ENCODE results near the gene HAGH.

Gene HAGH

GRCh38 chr16:1786242-1787055 lies 40.2 kb downstream of the HAGH start:
- no peak for DNase-seq (ENCODE audit: low read depth, low spot score)
- WGBS (ENCODE audit: insufficient coverage, insufficient read length), result no CpG with 5 or more reads among the region's 51 CpGs
- no peak overlapping the region for H3K4me3 ChIP-seq (ENCODE audit: low read length)

GRCh38 chr16:1785846-1786170 lies 40.8 kb downstream of the HAGH start:
- Histone ChIP-seq H3K4me1 (ENCODE audit: control insufficient read depth, insufficient read depth, low read length) (no peaks in the 10 kb centered on the region), H3K4me3 (ENCODE audit: low read length) (no peak overlapping the region), H3K9me3 (ENCODE audit: control insufficient read depth, insufficient read depth, low read length) (no peaks in the 10 kb centered on the region), H3K27ac (ENCODE audit: low read length) (no peak overlapping the region), H3K27me3 (ENCODE audit: control insufficient read depth, insufficient read depth, low read length) (no peaks in the 10 kb centered on the region), H3K36me3 (ENCODE audit: control insufficient read depth, insufficient read depth, low read length) (peaks cover 31% of the 10 kb centered on the region)
- no peak for DNase-seq (ENCODE audit: low read depth, low spot score)
- WGBS (ENCODE audit: insufficient coverage, insufficient read length), result no CpG with 5 or more reads among the region's 14 CpGs

More at GRCh38 chr16:1786242-1787055, 40.2 kb downstream of the HAGH start:
- Histone ChIP-seq H3K9me3 (ENCODE audit: control insufficient read depth, insufficient read depth, low read length) (no peaks in the 10 kb centered on the region), H3K36me3 (ENCODE audit: control insufficient read depth, insufficient read depth, low read length) (peaks cover 31% of the 10 kb centered on the region), H3K4me1 (ENCODE audit: control insufficient read depth, insufficient read depth, low read length) (no peaks in the 10 kb centered on the region), H3K27me3 (ENCODE audit: control insufficient read depth, insufficient read depth, low read length) (no peaks in the 10 kb centered on the region), H3K27ac (ENCODE audit: low read length) (no peak overlapping the region)

- Histone ChIP-seq H3K4me1 (ENCODE audit: control insufficient read depth, insufficient read depth, low read length) (no peaks in the 10 kb centered on the region), H3K27me3 (ENCODE audit: control insufficient read depth, insufficient read depth, low read length) (no peaks in the 10 kb centered on the region), H3K4me3 (ENCODE audit: low read length) (no peak overlapping the region), H3K36me3 (ENCODE audit: control insufficient read depth, insufficient read depth, low read length) (peaks cover 28% of the 10 kb centered on the region), H3K9me3 (ENCODE audit: control insufficient read depth, insufficient read depth, low read length) (no peaks in the 10 kb centered on the region), H3K27ac (ENCODE audit: low read length) (no peak overlapping the region)
- WGBS (ENCODE audit: insufficient coverage, insufficient read length), result no CpG with 5 or more reads among the region's 26 CpGs
- no peak for DNase-seq (ENCODE audit: low read depth, low spot score)
These were observed 41.4 kb downstream of the HAGH start for GRCh38 chr16:1784977-1785845.

- peak; percentile 100 for DNase-seq (ENCODE audit: low read depth, low spot score)
- no CpG with 5 or more reads among the region's 102 CpGs for WGBS (ENCODE audit: insufficient coverage, insufficient read length)
These were observed 44.0 kb downstream of the HAGH start, which contains the start of the genes NUBP2 and SPSB3 for GRCh38 chr16:1782408-1783264. Gene NUBP2 (plus strand): TSS chr16:1782960. CDS start chr16:1783021, 61 bp downstream. Gene SPSB3 (minus strand): TSS chr16:1782571. CDS start chr16:1781483, 1,088 bp downstream.

GRCh38 chr16:1781758-1782407 lies 44.7 kb downstream of the HAGH start:
- H3K27ac ChIP-seq (ENCODE audit: low read length), result no peak overlapping the region
- WGBS (ENCODE audit: insufficient coverage, insufficient read length), result no CpG with 5 or more reads among the region's 70 CpGs
- peak overlapping the region; percentile 92 for H3K4me3 ChIP-seq (ENCODE audit: low read length)
- DNase-seq (ENCODE audit: low read depth, low spot score), result no peak
- no peaks in the 10 kb centered on the region for H3K9me3 ChIP-seq (ENCODE audit: control insufficient read depth, insufficient read depth, low read length)
- H3K4me1 ChIP-seq (ENCODE audit: control insufficient read depth, insufficient read depth, low read length), result no peaks in the 10 kb centered on the region
- peaks cover 26% of the 10 kb centered on the region for H3K36me3 ChIP-seq (ENCODE audit: control insufficient read depth, insufficient read depth, low read length)
- no peaks in the 10 kb centered on the region for H3K27me3 ChIP-seq (ENCODE audit: control insufficient read depth, insufficient read depth, low read length)

More at GRCh38 chr16:1782408-1783264, 44.0 kb downstream of the HAGH start, which contains the start of the genes NUBP2 and SPSB3:
- Histone ChIP-seq H3K9me3 (ENCODE audit: control insufficient read depth, insufficient read depth, low read length) (no peaks in the 10 kb centered on the region), H3K27me3 (ENCODE audit: control insufficient read depth, insufficient read depth, low read length) (no peaks in the 10 kb centered on the region), H3K4me3 (ENCODE audit: low read length) (peak within 1 kb of the TSS; percentile 92), H3K36me3 (ENCODE audit: control insufficient read depth, insufficient read depth, low read length) (peaks cover 22% of the 10 kb centered on the region), H3K27ac (ENCODE audit: low read length) (no peak within 1 kb of the TSS), H3K4me1 (ENCODE audit: control insufficient read depth, insufficient read depth, low read length) (no peaks in the 10 kb centered on the region)

- no peaks in the 10 kb centered on the region for H3K4me1 ChIP-seq (ENCODE audit: control insufficient read depth, insufficient read depth, low read length)
- H3K9me3 ChIP-seq (ENCODE audit: control insufficient read depth, insufficient read depth, low read length), result no peaks in the 10 kb centered on the region
- peaks cover 20% of the 10 kb centered on the region for H3K36me3 ChIP-seq (ENCODE audit: control insufficient read depth, insufficient read depth, low read length)
- H3K27ac ChIP-seq (ENCODE audit: low read length), result no peak overlapping the region
- DNase-seq (ENCODE audit: low read depth, low spot score), result no peak
- H3K27me3 ChIP-seq (ENCODE audit: control insufficient read depth, insufficient read depth, low read length), result no peaks in the 10 kb centered on the region
- no CpG with 5 or more reads among the region's 20 CpGs for WGBS (ENCODE audit: insufficient coverage, insufficient read length)
- H3K4me3 ChIP-seq (ENCODE audit: low read length), result peak overlapping the region; percentile 92; the same call in 1 of the 2 replicates
These were observed 45.4 kb downstream of the HAGH start for GRCh38 chr16:1781254-1781653.

- Histone ChIP-seq H3K4me3 (ENCODE audit: low read length) (no peak overlapping the region), H3K27ac (ENCODE audit: low read length) (no peak overlapping the region), H3K9me3 (ENCODE audit: control insufficient read depth, insufficient read depth, low read length) (no peaks in the 10 kb centered on the region), H3K36me3 (ENCODE audit: control insufficient read depth, insufficient read depth, low read length) (peaks cover 23% of the 10 kb centered on the region), H3K4me1 (ENCODE audit: control insufficient read depth, insufficient read depth, low read length) (no peaks in the 10 kb centered on the region), H3K27me3 (ENCODE audit: control insufficient read depth, insufficient read depth, low read length) (no peaks in the 10 kb centered on the region)
- no peak for DNase-seq (ENCODE audit: low read depth, low spot score)
- WGBS (ENCODE audit: insufficient coverage, insufficient read length), result no CpG with 5 or more reads among the region's 6 CpGs
These were observed 46.0 kb downstream of the HAGH start for GRCh38 chr16:1780677-1781072.

GRCh38 chr16:1779741-1780676 lies 46.6 kb downstream of the HAGH start:
- DNase-seq (ENCODE audit: low read depth, low spot score), result no peak
- Histone ChIP-seq H3K27me3 (ENCODE audit: control insufficient read depth, insufficient read depth, low read length) (no peaks in the 10 kb centered on the region), H3K36me3 (ENCODE audit: control insufficient read depth, insufficient read depth, low read length) (peaks cover 26% of the 10 kb centered on the region), H3K27ac (ENCODE audit: low read length) (no peak overlapping the region), H3K4me1 (ENCODE audit: control insufficient read depth, insufficient read depth, low read length) (no peaks in the 10 kb centered on the region), H3K4me3 (ENCODE audit: low read length) (no peak overlapping the region), H3K9me3 (ENCODE audit: control insufficient read depth, insufficient read depth, low read length) (no peaks in the 10 kb centered on the region)
- no CpG with 5 or more reads among the region's 27 CpGs for WGBS (ENCODE audit: insufficient coverage, insufficient read length)

- Histone ChIP-seq H3K36me3 (ENCODE audit: control insufficient read depth, insufficient read depth, low read length) (peaks cover 27% of the 10 kb centered on the region), H3K27me3 (ENCODE audit: control insufficient read depth, insufficient read depth, low read length) (no peaks in the 10 kb centered on the region), H3K27ac (ENCODE audit: low read length) (no peak overlapping the region), H3K4me3 (ENCODE audit: low read length) (no peak overlapping the region), H3K9me3 (ENCODE audit: control insufficient read depth, insufficient read depth, low read length) (no peaks in the 10 kb centered on the region), H3K4me1 (ENCODE audit: control insufficient read depth, insufficient read depth, low read length) (no peaks in the 10 kb centered on the region; the same call in 1 of the 2 replicates)
- no peak for DNase-seq (ENCODE audit: low read depth, low spot score)
- no CpG with 5 or more reads among the region's 8 CpGs for WGBS (ENCODE audit: insufficient coverage, insufficient read length)
These were observed 47.4 kb downstream of the HAGH start for GRCh38 chr16:1779234-1779701.

Measured in iPS DF 6.9 (cell line).